GM18867 (cell line): Measurements from ENCODE around the gene UNC5A.

Experiments used
- ATAC-seq: cut with Tn5 transposase; IDR thresholded peaks from one replicate; pipeline ENCODE4 v1.9.1; 2021; ENCODE audit warnings: mild to moderate bottlenecking, moderate library complexity; ENCODE audit not compliant: unreplicated experiment

The UNC5A gene

GRCh38 chr5:176781638-176782570 lies 28.5 kb upstream of the UNC5A start:
- no peak for ATAC-seq

- ATAC-seq: no peak
These were observed 25.9 kb upstream of the UNC5A start for GRCh38 chr5:176784218-176785165.

GRCh38 chr5:176785184-176786145 lies 24.9 kb upstream of the UNC5A start:
- ATAC-seq: no peak

GRCh38 chr5:176787676-176788075 lies 22.7 kb upstream of the UNC5A start:
- no peak for ATAC-seq

GRCh38 chr5:176788091-176788490 lies 22.3 kb upstream of the UNC5A start:
- ATAC-seq: no peak

GRCh38 chr5:176788941-176789872 lies 21.2 kb upstream of the UNC5A start:
- no peak for ATAC-seq

GRCh38 chr5:176789873-176790615 lies 20.3 kb upstream of the UNC5A start:
- ATAC-seq: no peak

GRCh38 chr5:176790941-176791340 lies 19.4 kb upstream of the UNC5A start:
- no peak for ATAC-seq

GRCh38 chr5:176792655-176793342 lies 17.6 kb upstream of the UNC5A start:
- ATAC-seq: no peak

- no peak for ATAC-seq
These were observed 17.0 kb upstream of the UNC5A start for GRCh38 chr5:176793343-176793699.

- ATAC-seq: no peak
These were observed 16.6 kb upstream of the UNC5A start for GRCh38 chr5:176793736-176794135.

GRCh38 chr5:176794509-176794908 lies 15.8 kb upstream of the UNC5A start:
- no peak for ATAC-seq

- ATAC-seq: no peak
These were observed 13.9 kb upstream of the UNC5A start for GRCh38 chr5:176796411-176796810.

GRCh38 chr5:176796970-176797369 lies 13.4 kb upstream of the UNC5A start:
- no peak for ATAC-seq

- ATAC-seq: no peak
These were observed 12.8 kb upstream of the UNC5A start for GRCh38 chr5:176797456-176798050.

GRCh38 chr5:176798086-176798876 lies 12.1 kb upstream of the UNC5A start:
- ATAC-seq: no peak

- no peak for ATAC-seq
These were observed 11.4 kb upstream of the UNC5A start for GRCh38 chr5:176798949-176799348.
